ENCODE data around the gene PRR35. TPM values are rescaled to one million over a fixed set of nuclear protein-coding genes. Genes with fewer than 3 reads are reported as not detected.
A peak's percentile ranks its signal among the peaks of the same experiment; 100 is the strongest.

PRR35 gene
- polyA plus RNA-seq, 3 donors = not detected

- Histone ChIP-seq H3K27me3 (ENCODE audit: control insufficient read depth in 2 of 2, insufficient read depth in 2 of 2, low read length in 2 of 2) (no peaks in the 10 kb centered on the region), H3K9me3 (replicated peaks in 1 of 2; ENCODE audit: control insufficient read depth in 1 of 2, insufficient read depth in 1 of 2, low read length in 2 of 2) (no peaks in the 10 kb centered on the region), H3K4me1 (ENCODE audit: control insufficient read depth in 1 of 2, insufficient read depth in 2 of 2, low read length in 2 of 2) (no peaks in the 10 kb centered on the region), H3K9ac (ENCODE audit: insufficient read depth, low read length, poor library complexity, severe bottlenecking) (no peak overlapping the region), H3K27ac (ENCODE audit: low read depth in 1 of 2, low read length in 2 of 2) (no peak overlapping the region), H2AFZ (ENCODE audit: insufficient read depth, low read depth, low read length, poor library complexity, severe bottlenecking) (no peak overlapping the region), H3K79me2 (ENCODE audit: insufficient read depth, low read length) (peaks cover 67% of the 10 kb centered on the region), H3K36me3 (replicated peaks in 1 of 2; ENCODE audit: control insufficient read depth in 1 of 2, insufficient read depth in 2 of 2, low read length in 2 of 2) (peaks cover 23 to 40% of the 10 kb centered on the region in 2 donors), H3K4me3 (replicated peaks in 1 of 3; ENCODE audit: low read depth in 2 of 3, low read length in 3 of 3) (no peak overlapping the region), H4K20me1 (ENCODE audit: insufficient read depth, low read length) (peaks cover 81% of the 10 kb centered on the region), H3K4me2 (replicated peaks; ENCODE audit: extremely low read depth, low read length, poor library complexity, severe bottlenecking) (no peak overlapping the region)
- Mint-ChIP-seq H3K9me3 (peaks cover 0 to 11% (median 0%) of the 10 kb centered on the region in 7 donors), H3K4me1 (peaks cover 5% of the 10 kb centered on the region), H3K27me3 (ENCODE audit: low read depth in 3 of 3) (peaks cover 0 to 2% (median 1%) of the 10 kb centered on the region in 3 donors), H3K36me3 (peaks cover 22 to 52% of the 10 kb centered on the region in 2 donors), H3K27ac (peak overlapping the region in 2 of 7 donors; percentile 0 to 43), H3K4me3 (no peak overlapping the region)
- 96% methylated on average over 4 of the region's 13 CpGs for WGBS (ENCODE audit: insufficient coverage)
- no peak for TF ChIP-seq CTCF (IDR thresholded peaks at IDR 0.05)
- intact Hi-C loops (cut with micrococcal nuclease) = no loop called here
- no peak for DNase-seq
Measured at GRCh38 chr16:615122-615521, 54.9 kb downstream of the PRR35 start.

Small RNA genes lying within 50 kb of the gene (small RNA-seq; reads per million reads assigned to genes)
- gene MIR3176 (ENCODE audit: insufficient read length, low read depth) (not detected), gene MIR5587 (ENCODE audit: insufficient read length, low read depth) (not detected), gene Z98883.1 (ENCODE audit: insufficient read length, low read depth) (not detected)

Other genes with a start within 250 kb of the PRR35 start
- gene AXIN1, start 207.7 kb upstream of the PRR35 start, polyA plus RNA-seq = 10 to 100 TPM in 1 of 3 donors, under 1 TPM in 2; 0.30 to 20.9 (median 0.74) TPM
- gene MRPL28, start 189.9 kb upstream of the PRR35 start, polyA plus RNA-seq = 10 to 100 TPM; 68.6 to 88.5 (median 88.1) TPM
- 100 to 1,000 TPM in 1 of 3 donors, 10 to 100 TPM in 2; 18.2 to 137 (median 39.8) TPM for gene PGAP6, start 178.4 kb upstream of the PRR35 start, polyA plus RNA-seq
- 10 to 100 TPM; 26.7 to 31.4 (median 26.9) TPM for gene NME4, start 163.2 kb upstream of the PRR35 start, polyA plus RNA-seq
- gene DECR2, start 158.5 kb upstream of the PRR35 start, polyA plus RNA-seq = 10 to 100 TPM in 1 of 3 donors, 1 to 10 TPM in 2; 5.7 to 12.8 (median 8.7) TPM
- gene RAB11FIP3, start 134.7 kb upstream of the PRR35 start, polyA plus RNA-seq = 1 to 10 TPM in 1 of 3 donors, under 1 TPM in 2; 0.37 to 7.5 (median 0.49) TPM
- gene CAPN15, start 32.7 kb upstream of the PRR35 start, polyA plus RNA-seq = 10 to 100 TPM in 1 of 3 donors, 1 to 10 TPM in 2; 3.4 to 42.6 (median 3.9) TPM
- under 1 TPM; 0.29 to 0.57 (median 0.36) TPM for gene NHLRC4, start 6.6 kb downstream of the PRR35 start, polyA plus RNA-seq
- 10 to 100 TPM; 11.4 to 39.8 (median 12.1) TPM for gene PIGQ, start 9.6 kb downstream of the PRR35 start, polyA plus RNA-seq
- gene RAB40C, start 29.7 kb downstream of the PRR35 start, polyA plus RNA-seq = 10 to 100 TPM; 10.0 to 22.6 (median 10.9) TPM
- under 1 TPM in 1 of 3 donors, not detected in 2; 0.76 TPM for gene WFIKKN1, start 70.6 kb downstream of the PRR35 start, polyA plus RNA-seq
- 10 to 100 TPM; 57.1 to 80.9 (median 70.4) TPM for gene METTL26, start 75.9 kb downstream of the PRR35 start, polyA plus RNA-seq
- 10 to 100 TPM; 23.7 to 65.6 (median 42.1) TPM for gene MCRIP2, start 81.4 kb downstream of the PRR35 start, polyA plus RNA-seq
- 10 to 100 TPM in 1 of 3 donors, 1 to 10 TPM in 1, under 1 TPM in 1; 0.13 to 16.5 (median 1.1) TPM for gene WDR90, start 89.0 kb downstream of the PRR35 start, polyA plus RNA-seq
- 100 to 1,000 TPM in 1 of 3 donors, 10 to 100 TPM in 2; 25.4 to 276 (median 26.3) TPM for gene RHOT2, start 107.7 kb downstream of the PRR35 start, polyA plus RNA-seq
- gene RHBDL1, start 115.3 kb downstream of the PRR35 start, polyA plus RNA-seq = 1 to 10 TPM in 1 of 3 donors, not detected in 2; 1.3 TPM
- 100 to 1,000 TPM in 2 of 3 donors, 10 to 100 TPM in 1; 83.3 to 108 (median 106) TPM for gene STUB1, start 120.0 kb downstream of the PRR35 start, polyA plus RNA-seq
- 10 to 100 TPM; 28.7 to 45.3 (median 33.5) TPM for gene JMJD8, start 123.9 kb downstream of the PRR35 start, polyA plus RNA-seq
- 1 to 10 TPM; 5.7 to 9.2 (median 7.4) TPM for gene WDR24, start 130.0 kb downstream of the PRR35 start, polyA plus RNA-seq
- gene FBXL16, start 145.4 kb downstream of the PRR35 start, polyA plus RNA-seq = 1 to 10 TPM in 1 of 3 donors, under 1 TPM in 2; 0.28 to 1.0 (median 0.49) TPM
- gene METRN, start 154.7 kb downstream of the PRR35 start, polyA plus RNA-seq = 1 to 10 TPM in 2 of 3 donors, under 1 TPM in 1; 0.97 to 5.4 (median 1.7) TPM
- gene ANTKMT, start 160.8 kb downstream of the PRR35 start, polyA plus RNA-seq = 10 to 100 TPM; 21.5 to 56.3 (median 34.4) TPM
- under 1 TPM in 1 of 3 donors, not detected in 2; 0.96 TPM for gene CCDC78, start 166.0 kb downstream of the PRR35 start, polyA plus RNA-seq
- 1 to 10 TPM in 2 of 3 donors, under 1 TPM in 1; 0.60 to 8.9 (median 1.5) TPM for gene HAGHL, start 166.7 kb downstream of the PRR35 start, polyA plus RNA-seq
- gene CIAO3, start 180.6 kb downstream of the PRR35 start, polyA plus RNA-seq = 10 to 100 TPM in 2 of 3 donors, 1 to 10 TPM in 1; 8.6 to 41.1 (median 11.8) TPM
- under 1 TPM in 2 of 3 donors, not detected in 1; 0.07 to 0.29 TPM for gene MSLN, start 200.3 kb downstream of the PRR35 start, polyA plus RNA-seq
- gene RPUSD1, start 228.0 kb downstream of the PRR35 start, polyA plus RNA-seq = 10 to 100 TPM; 29.5 to 38.1 (median 31.5) TPM
- gene CHTF18, start 228.2 kb downstream of the PRR35 start, polyA plus RNA-seq = 10 to 100 TPM in 1 of 3 donors, 1 to 10 TPM in 1, under 1 TPM in 1; 0.57 to 13.8 (median 2.2) TPM
- gene GNG13, start 240.3 kb downstream of the PRR35 start, polyA plus RNA-seq = not detected